ENCODE measurements around the gene TCF19. TPM values are rescaled to one million over a fixed set of nuclear protein-coding genes. Genes with fewer than 3 reads are reported as not detected.

Gene TCF19
- total and polyA plus RNA-seq, 2 donors (not counting 3 experiments of a cell fraction or from before 2014, with no cell fraction given), result 13.9 to 31.7 TPM

DNA sequence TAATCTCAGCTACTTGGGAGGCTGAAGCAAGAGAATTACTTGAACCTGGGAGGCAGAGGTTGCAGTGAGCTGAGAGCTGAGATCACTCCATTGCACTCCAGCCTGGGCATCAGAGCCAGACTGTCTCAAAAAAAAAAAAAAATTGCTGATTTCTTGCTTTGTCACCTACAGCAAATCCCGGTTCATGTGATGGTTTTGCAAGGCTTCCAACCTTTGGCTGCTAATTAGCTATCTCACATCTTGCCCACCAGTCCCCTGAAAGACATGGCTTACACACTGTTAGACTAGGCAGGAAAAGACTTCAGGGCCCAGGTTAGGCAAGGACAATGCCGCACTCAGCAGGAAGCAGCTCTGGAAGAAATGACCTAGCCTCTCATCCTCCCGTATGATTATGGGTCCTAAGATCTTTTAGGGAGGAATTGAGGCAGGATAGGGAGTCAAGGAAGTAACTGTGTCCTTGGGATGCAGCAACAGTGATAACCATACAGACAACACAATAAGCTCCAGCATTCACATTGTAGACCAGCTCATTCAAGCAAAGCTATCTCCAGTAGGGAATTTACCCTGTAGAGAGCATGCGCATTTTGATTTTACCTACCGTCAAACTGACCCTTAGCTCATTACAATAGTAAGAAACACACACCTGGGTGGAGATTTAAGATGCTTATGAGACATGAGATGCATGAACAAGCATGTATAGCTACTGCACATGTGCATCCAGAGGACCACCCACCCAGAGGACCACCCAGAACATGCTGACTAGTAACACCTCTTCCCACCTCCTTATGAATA is 52.5 kb downstream of the TCF19 start:
- Histone ChIP-seq H3K27ac (ENCODE audit: insufficient read depth, low read depth, low read length) (no peak overlapping the region), H3K27me3 (ENCODE audit: control insufficient read depth in 2 of 2, insufficient read depth in 2 of 2, low read length in 2 of 2) (peaks cover 0 to 10% of the 10 kb centered on the region in 2 experiments), H3K9ac (replicated peaks; ENCODE audit: extremely low read depth, insufficient read depth, low read length) (no peak overlapping the region), H4K20me1 (replicated peaks; ENCODE audit: control insufficient read depth, extremely low read depth, insufficient read depth, low read length) (no peaks in the 10 kb centered on the region), H2AFZ (ENCODE audit: low read depth, low read length) (no peak overlapping the region), H3K36me3 (ENCODE audit: control insufficient read depth in 2 of 2, extremely low read depth in 1 of 2, insufficient read depth in 2 of 2, low read length in 2 of 2) (no peaks in the 10 kb centered on the region), H3K9me1 (replicated peaks; ENCODE audit: control insufficient read depth, extremely low read depth, insufficient read depth, low read length) (no peaks in the 10 kb centered on the region), H3K4me1 (ENCODE audit: control insufficient read depth, extremely low read depth, insufficient read depth, low read length) (no peaks in the 10 kb centered on the region), H3K4me2 (ENCODE audit: insufficient read depth, low read length) (no peak overlapping the region), H3K9me3 (replicated peaks; ENCODE audit: control insufficient read depth, insufficient read depth, low read length) (no peaks in the 10 kb centered on the region), H3K79me2 (ENCODE audit: control insufficient read depth, insufficient read depth, low read length) (no peaks in the 10 kb centered on the region), H3K4me3 (replicated peaks in 1 of 3; ENCODE audit: insufficient read depth in 1 of 3, low read depth in 1 of 3, low read length in 3 of 3) (no peak overlapping the region)
- ChIA-PET CTCF (interaction anchor here (0.8 to 1.9 kb wide), 6 partner anchors 12 to 156 kb away, joined by 3 to 8 read pairs (median 4); no protein-coding TSS in a partner anchor), POLR2A (no interaction called here)
- BruUV-seq (replicated peaks), result no TSS peak
- dilution Hi-C loops (cut with MboI; ENCODE audit: extremely low pct_ligation_motif_present, low sequenced_read_pairs), result no loop called here
- no peak for FAIRE-seq
- intact Hi-C loops (cut with micrococcal nuclease), result no loop called here
- DNase-seq (ENCODE audit: low read depth, low spot score), result no peak
- TF ChIP-seq POLR2A (IDR thresholded peaks at IDR 0.05; ENCODE audit: low read depth, low read length) (no peak), MYC (IDR thresholded peaks at IDR 0.05; ENCODE audit: low read depth, low read length) (no peak), FOS (IDR thresholded peaks at IDR 0.05; ENCODE audit: borderline replicate concordance, insufficient read depth, low read length) (no peak), GATA2 (IDR thresholded peaks at IDR 0.05; ENCODE audit: insufficient read depth, insufficient read length, low read depth, low read length) (no peak), MAX (IDR thresholded peaks at IDR 0.05; ENCODE audit: insufficient read depth, insufficient read length) (no peak), CTCF (IDR thresholded peaks at IDR 0.05; ENCODE audit: extremely low read depth in 1 of 2, insufficient read depth in 1 of 2, low read depth in 1 of 2, low read length in 2 of 2) (no peak), POLR2AphosphoS5 (IDR thresholded peaks at IDR 0.05; ENCODE audit: insufficient read depth, low read depth, low read length) (no peak), EZH2 (IDR thresholded peaks at IDR 0.05; ENCODE audit: borderline replicate concordance, low read depth, low read length, severe bottlenecking) (no peak), JUN (IDR thresholded peaks at IDR 0.05; ENCODE audit: borderline replicate concordance, insufficient read depth, insufficient read length, low read depth) (no peak)

Small RNA genes lying within 50 kb of the gene (small RNA-seq; reads per million reads assigned to genes)
- gene POLR2LP1 (ENCODE audit: insufficient read depth, insufficient read length, low read depth, low replicate concordance), result not detected

Other genes with a start within 250 kb of the TCF19 start
- gene VARS2, start 244.4 kb upstream of the TCF19 start, total RNA-seq, result 32.5 and 34.3 TPM in 2 replicates
- 17.8 TPM in 2 replicates for gene VARS2, start 244.4 kb upstream of the TCF19 start, polyA plus RNA-seq
- gene SFTA2, start 226.4 kb upstream of the TCF19 start, total RNA-seq, result not detected in 2 replicates
- gene SFTA2, start 226.4 kb upstream of the TCF19 start, polyA plus RNA-seq, result not detected in 2 replicates
- gene MUCL3, start 217.6 kb upstream of the TCF19 start, total RNA-seq, result not detected in 2 replicates
- gene MUCL3, start 217.6 kb upstream of the TCF19 start, polyA plus RNA-seq, result not detected in 2 replicates
- gene MUC21, start 174.9 kb upstream of the TCF19 start, total RNA-seq, result not detected in 2 replicates
- not detected in 2 replicates for gene MUC21, start 174.9 kb upstream of the TCF19 start, polyA plus RNA-seq
- not detected in 2 replicates for gene MUC22, start 148.1 kb upstream of the TCF19 start, total RNA-seq
- gene MUC22, start 148.1 kb upstream of the TCF19 start, polyA plus RNA-seq, result not detected in 2 replicates
- not detected in 2 replicates for gene C6orf15, start 46.0 kb upstream of the TCF19 start, total RNA-seq
- not detected in 2 replicates for gene C6orf15, start 46.0 kb upstream of the TCF19 start, polyA plus RNA-seq
- 9.2 and 13.2 TPM in 2 replicates for gene PSORS1C1, start 43.8 kb upstream of the TCF19 start, total RNA-seq
- gene PSORS1C1, start 43.8 kb upstream of the TCF19 start, polyA plus RNA-seq, result 1.1 TPM in 2 replicates
- gene CDSN, start 38.1 kb upstream of the TCF19 start, total RNA-seq, result not detected in 2 replicates
- 0.03 TPM in 1 of 2 replicates, not detected in the other for gene CDSN, start 38.1 kb upstream of the TCF19 start, polyA plus RNA-seq
- gene PSORS1C2, start 19.5 kb upstream of the TCF19 start, total RNA-seq, result not detected in 2 replicates
- not detected in 2 replicates for gene PSORS1C2, start 19.5 kb upstream of the TCF19 start, polyA plus RNA-seq
- 22.9 and 23.2 TPM in 2 replicates for gene CCHCR1, start 787 bp upstream of the TCF19 start, total RNA-seq
- 12.0 and 12.8 TPM in 2 replicates for gene CCHCR1, start 787 bp upstream of the TCF19 start, polyA plus RNA-seq
- gene POU5F1, start 12.1 kb downstream of the TCF19 start, total RNA-seq, result not detected in 2 replicates
- gene POU5F1, start 12.1 kb downstream of the TCF19 start, polyA plus RNA-seq, result 0.63 and 0.94 TPM in 2 replicates
- gene HLA-C, start 113.5 kb downstream of the TCF19 start, total RNA-seq, result 102 and 109 TPM in 2 replicates
- gene HLA-C, start 113.5 kb downstream of the TCF19 start, polyA plus RNA-seq, result 287 and 345 TPM in 2 replicates
- 111 and 126 TPM in 2 replicates for gene HLA-B, start 198.6 kb downstream of the TCF19 start, total RNA-seq
- gene HLA-B, start 198.6 kb downstream of the TCF19 start, polyA plus RNA-seq, result 119 and 151 TPM in 2 replicates
- 42.5 and 45.2 TPM in 2 replicates for gene MICA, start 245.0 kb downstream of the TCF19 start, total RNA-seq
- 99.3 and 101 TPM in 2 replicates for gene MICA, start 245.0 kb downstream of the TCF19 start, polyA plus RNA-seq

Data from endothelial cell of umbilical vein (primary cell).